HepG2 (cell line): Measurements from ENCODE around the gene PLPPR3. TPM values are rescaled to one million over a fixed set of nuclear protein-coding genes. Genes with fewer than 3 reads are reported as not detected.

ENCODE experiments used
- E2F1 ChIP-seq: sonication (generic); formaldehyde crosslinking; IDR thresholded peaks from 2 replicates; pipeline ENCODE4 v1.5.0; 2020; ENCODE audit warnings: missing genetic modification reagents
- FOXK1 ChIP-seq: sonication (generic); formaldehyde crosslinking; IDR thresholded peaks from 2 replicates; pipeline ENCODE4 v1.4.0; 2020; ENCODE audit warnings: low read depth, missing genetic modification reagents, borderline replicate concordance
- HNRNPL ChIP-seq: fragments of 200-400 bp; formaldehyde crosslinking; IDR thresholded peaks from 2 replicates; pipeline ENCODE4 v1.6.1; 2017; ENCODE audit warnings: mild to moderate bottlenecking, low read depth, low read length
- LCORL ChIP-seq, 2 experiments: fragments of 450-650 bp in 1 of 2; sonication (generic) in 1 of 2; formaldehyde crosslinking in 1 of 2; IDR thresholded peaks; 2 replicates each; pipeline versions ENCODE4 v1.5.0 to v1.6.1; 2017 to 2020; ENCODE audit warnings: antibody characterized with exemption in 1 of 2, missing genetic modification reagents in 1 of 2
- RXRA ChIP-seq: sonication (generic); formaldehyde crosslinking; IDR thresholded peaks from 2 replicates; pipeline ENCODE4 v1.5.1; 2020; ENCODE audit warnings: missing genetic modification reagents
- TARDBP ChIP-seq: sonication (generic); formaldehyde crosslinking; IDR thresholded peaks from 2 replicates; pipeline ENCODE4 v1.8.0; 2022; ENCODE audit warnings: mild to moderate bottlenecking, missing genetic modification reagents
- XBP1 ChIP-seq: sonication (generic); formaldehyde crosslinking; IDR thresholded peaks from 2 replicates; pipeline ENCODE4 v1.5.0; 2020; ENCODE audit warnings: missing genetic modification reagents
- ZNF138 ChIP-seq: sonication (generic); formaldehyde crosslinking; IDR thresholded peaks from 2 replicates; pipeline ENCODE4 v1.5.0; 2020; ENCODE audit warnings: mild to moderate bottlenecking, low read depth, missing genetic modification reagents
- ZNF570 ChIP-seq: sonication (generic); formaldehyde crosslinking; IDR thresholded peaks from 2 replicates; pipeline ENCODE4 v1.4.0; 2020; ENCODE audit warnings: mild to moderate bottlenecking, missing genetic modification reagents, borderline replicate concordance
- ZNF598 ChIP-seq: sonication (generic); formaldehyde crosslinking; IDR thresholded peaks from 2 replicates; pipeline ENCODE4 v1.5.1; 2020; ENCODE audit warnings: mild to moderate bottlenecking, missing genetic modification reagents, borderline replicate concordance
- ZNF713 ChIP-seq: sonication (generic); formaldehyde crosslinking; IDR thresholded peaks from 2 replicates; pipeline ENCODE4 v1.4.0; 2020; ENCODE audit warnings: mild to moderate bottlenecking, missing genetic modification reagents
- polyA plus RNA-seq, 8 experiments: library from polyadenylated mRNA; depleted of rRNA in 3 of 8; stranded (reverse) in 7 of 8; unstranded in 1 of 8; fragments of >200 nt; fragmentation: Illumina TruSeq in 4 of 8; extraction: Trizol in 4 of 8; gene quantifications; 2 replicates each; pipeline versions ENCODE4 v1.2.1 to v1.2.3, GENCODE V29; 2011 to 2016; ENCODE audit warnings: low read depth in 4 of 8, missing spikeins in 1 of 8, mixed read lengths in 1 of 8; ENCODE audit not compliant: insufficient read depth in 1 of 8
- total RNA-seq, 5 experiments: library from RNA; depleted of rRNA; stranded (reverse); fragments of >200 nt; fragmentation: Illumina TruSeq; extraction: Trizol; gene quantifications; 2 replicates each; pipeline ENCODE4 v1.2.3, GENCODE V29; 2016; ENCODE audit warnings: low read depth in 1 of 5
- TF ChIP-seq, protein P1 (sequence below): sonication (generic); formaldehyde crosslinking; IDR thresholded peaks from 2 replicates; pipeline ENCODE4 v1.5.1; 2020; ENCODE audit warnings: missing genetic modification reagents, mild to moderate bottlenecking, borderline replicate concordance
- TF ChIP-seq, protein P2 (sequence below): sonication (generic); formaldehyde crosslinking; IDR thresholded peaks from 2 replicates; pipeline ENCODE4 v1.4.0; 2020; ENCODE audit warnings: mild to moderate bottlenecking, missing genetic modification reagents
- TF ChIP-seq, protein P3 (sequence below): sonication (generic); formaldehyde crosslinking; IDR thresholded peaks from 2 replicates; pipeline ENCODE4 v1.5.0; 2020; ENCODE audit warnings: mild to moderate bottlenecking, missing genetic modification reagents, borderline replicate concordance

Gene PLPPR3
- total and polyA plus RNA-seq, 2 of the 13 experiments (the other 11 are each of a cell fraction or from before 2014, with no cell fraction given) = 0.07 to 0.16 TPM

GRCh38 chr19:788983-789700 is 32.6 kb downstream of the PLPPR3 start (continued):
- TF ChIP-seq LCORL (IDR thresholded peaks at IDR 0.05) = peak; percentile 44; the same call in 1 of the 2 replicates
- peak; percentile 74; the same call in 1 of the 2 replicates for TF ChIP-seq LCORL (CRISPR knock-in tag; IDR thresholded peaks at IDR 0.05)
- TF ChIP-seq ZNF713 (CRISPR knock-in tag) = no peak
- TF ChIP-seq, protein P1, sequence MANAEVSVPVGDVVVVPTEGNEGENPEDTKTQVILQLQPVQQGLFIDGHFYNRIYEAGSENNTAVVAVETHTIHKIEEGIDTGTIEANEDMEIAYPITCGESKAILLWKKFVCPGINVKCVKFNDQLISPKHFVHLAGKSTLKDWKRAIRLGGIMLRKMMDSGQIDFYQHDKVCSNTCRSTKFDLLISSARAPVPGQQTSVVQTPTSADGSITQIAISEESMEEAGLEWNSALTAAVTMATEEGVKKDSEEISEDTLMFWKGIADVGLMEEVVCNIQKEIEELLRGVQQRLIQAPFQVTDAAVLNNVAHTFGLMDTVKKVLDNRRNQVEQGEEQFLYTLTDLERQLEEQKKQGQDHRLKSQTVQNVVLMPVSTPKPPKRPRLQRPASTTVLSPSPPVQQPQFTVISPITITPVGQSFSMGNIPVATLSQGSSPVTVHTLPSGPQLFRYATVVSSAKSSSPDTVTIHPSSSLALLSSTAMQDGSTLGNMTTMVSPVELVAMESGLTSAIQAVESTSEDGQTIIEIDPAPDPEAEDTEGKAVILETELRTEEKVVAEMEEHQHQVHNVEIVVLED (CRISPR knock-in tag) = peak; percentile 35; the same call in 1 of the 2 replicates
- TF ChIP-seq FOXK1 (CRISPR knock-in tag) = no peak
- TF ChIP-seq XBP1 (CRISPR knock-in tag) = no peak
- TF ChIP-seq RXRA (CRISPR knock-in tag) = peak; percentile 47; the same call in 1 of the 2 replicates
- no peak for TF ChIP-seq ZNF570 (CRISPR knock-in tag)
- TF ChIP-seq ZNF138 (CRISPR knock-in tag) = no peak
- TF ChIP-seq E2F1 (CRISPR knock-in tag) = no peak
- TF ChIP-seq, protein P2, sequence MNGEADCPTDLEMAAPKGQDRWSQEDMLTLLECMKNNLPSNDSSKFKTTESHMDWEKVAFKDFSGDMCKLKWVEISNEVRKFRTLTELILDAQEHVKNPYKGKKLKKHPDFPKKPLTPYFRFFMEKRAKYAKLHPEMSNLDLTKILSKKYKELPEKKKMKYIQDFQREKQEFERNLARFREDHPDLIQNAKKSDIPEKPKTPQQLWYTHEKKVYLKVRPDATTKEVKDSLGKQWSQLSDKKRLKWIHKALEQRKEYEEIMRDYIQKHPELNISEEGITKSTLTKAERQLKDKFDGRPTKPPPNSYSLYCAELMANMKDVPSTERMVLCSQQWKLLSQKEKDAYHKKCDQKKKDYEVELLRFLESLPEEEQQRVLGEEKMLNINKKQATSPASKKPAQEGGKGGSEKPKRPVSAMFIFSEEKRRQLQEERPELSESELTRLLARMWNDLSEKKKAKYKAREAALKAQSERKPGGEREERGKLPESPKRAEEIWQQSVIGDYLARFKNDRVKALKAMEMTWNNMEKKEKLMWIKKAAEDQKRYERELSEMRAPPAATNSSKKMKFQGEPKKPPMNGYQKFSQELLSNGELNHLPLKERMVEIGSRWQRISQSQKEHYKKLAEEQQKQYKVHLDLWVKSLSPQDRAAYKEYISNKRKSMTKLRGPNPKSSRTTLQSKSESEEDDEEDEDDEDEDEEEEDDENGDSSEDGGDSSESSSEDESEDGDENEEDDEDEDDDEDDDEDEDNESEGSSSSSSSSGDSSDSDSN (CRISPR knock-in tag) = peak; percentile 83
- TF ChIP-seq, protein P3, sequence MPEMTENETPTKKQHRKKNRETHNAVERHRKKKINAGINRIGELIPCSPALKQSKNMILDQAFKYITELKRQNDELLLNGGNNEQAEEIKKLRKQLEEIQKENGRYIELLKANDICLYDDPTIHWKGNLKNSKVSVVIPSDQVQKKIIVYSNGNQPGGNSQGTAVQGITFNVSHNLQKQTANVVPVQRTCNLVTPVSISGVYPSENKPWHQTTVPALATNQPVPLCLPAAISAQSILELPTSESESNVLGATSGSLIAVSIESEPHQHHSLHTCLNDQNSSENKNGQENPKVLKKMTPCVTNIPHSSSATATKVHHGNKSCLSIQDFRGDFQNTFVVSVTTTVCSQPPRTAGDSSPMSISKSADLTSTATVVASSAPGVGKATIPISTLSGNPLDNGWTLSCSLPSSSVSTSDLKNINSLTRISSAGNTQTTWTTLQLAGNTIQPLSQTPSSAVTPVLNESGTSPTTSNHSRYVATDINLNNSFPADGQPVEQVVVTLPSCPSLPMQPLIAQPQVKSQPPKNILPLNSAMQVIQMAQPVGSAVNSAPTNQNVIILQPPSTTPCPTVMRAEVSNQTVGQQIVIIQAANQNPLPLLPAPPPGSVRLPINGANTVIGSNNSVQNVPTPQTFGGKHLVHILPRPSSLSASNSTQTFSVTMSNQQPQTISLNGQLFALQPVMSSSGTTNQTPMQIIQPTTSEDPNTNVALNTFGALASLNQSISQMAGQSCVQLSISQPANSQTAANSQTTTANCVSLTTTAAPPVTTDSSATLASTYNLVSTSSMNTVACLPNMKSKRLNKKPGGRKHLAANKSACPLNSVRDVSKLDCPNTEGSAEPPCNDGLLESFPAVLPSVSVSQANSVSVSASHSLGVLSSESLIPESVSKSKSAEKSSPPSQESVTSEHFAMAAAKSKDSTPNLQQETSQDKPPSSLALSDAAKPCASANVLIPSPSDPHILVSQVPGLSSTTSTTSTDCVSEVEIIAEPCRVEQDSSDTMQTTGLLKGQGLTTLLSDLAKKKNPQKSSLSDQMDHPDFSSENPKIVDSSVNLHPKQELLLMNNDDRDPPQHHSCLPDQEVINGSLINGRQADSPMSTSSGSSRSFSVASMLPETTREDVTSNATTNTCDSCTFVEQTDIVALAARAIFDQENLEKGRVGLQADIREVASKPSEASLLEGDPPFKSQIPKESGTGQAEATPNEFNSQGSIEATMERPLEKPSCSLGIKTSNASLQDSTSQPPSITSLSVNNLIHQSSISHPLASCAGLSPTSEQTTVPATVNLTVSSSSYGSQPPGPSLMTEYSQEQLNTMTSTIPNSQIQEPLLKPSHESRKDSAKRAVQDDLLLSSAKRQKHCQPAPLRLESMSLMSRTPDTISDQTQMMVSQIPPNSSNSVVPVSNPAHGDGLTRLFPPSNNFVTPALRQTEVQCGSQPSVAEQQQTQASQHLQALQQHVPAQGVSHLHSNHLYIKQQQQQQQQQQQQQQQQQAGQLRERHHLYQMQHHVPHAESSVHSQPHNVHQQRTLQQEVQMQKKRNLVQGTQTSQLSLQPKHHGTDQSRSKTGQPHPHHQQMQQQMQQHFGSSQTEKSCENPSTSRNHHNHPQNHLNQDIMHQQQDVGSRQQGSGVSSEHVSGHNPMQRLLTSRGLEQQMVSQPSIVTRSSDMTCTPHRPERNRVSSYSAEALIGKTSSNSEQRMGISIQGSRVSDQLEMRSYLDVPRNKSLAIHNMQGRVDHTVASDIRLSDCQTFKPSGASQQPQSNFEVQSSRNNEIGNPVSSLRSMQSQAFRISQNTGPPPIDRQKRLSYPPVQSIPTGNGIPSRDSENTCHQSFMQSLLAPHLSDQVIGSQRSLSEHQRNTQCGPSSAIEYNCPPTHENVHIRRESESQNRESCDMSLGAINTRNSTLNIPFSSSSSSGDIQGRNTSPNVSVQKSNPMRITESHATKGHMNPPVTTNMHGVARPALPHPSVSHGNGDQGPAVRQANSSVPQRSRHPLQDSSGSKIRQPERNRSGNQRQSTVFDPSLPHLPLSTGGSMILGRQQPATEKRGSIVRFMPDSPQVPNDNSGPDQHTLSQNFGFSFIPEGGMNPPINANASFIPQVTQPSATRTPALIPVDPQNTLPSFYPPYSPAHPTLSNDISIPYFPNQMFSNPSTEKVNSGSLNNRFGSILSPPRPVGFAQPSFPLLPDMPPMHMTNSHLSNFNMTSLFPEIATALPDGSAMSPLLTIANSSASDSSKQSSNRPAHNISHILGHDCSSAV (CRISPR knock-in tag) = no peak
- TF ChIP-seq HNRNPL = 0 out of 2 replicates have a peak, but pooled peaks have one; percentile 31
- TF ChIP-seq ZNF598 (CRISPR knock-in tag) = 0 out of 2 replicates have a peak, but pooled peaks have one; percentile 39
- no peak for TF ChIP-seq TARDBP (CRISPR knock-in tag)
